ENCODE results near the gene C2CD3. TPM values are rescaled to one million over a fixed set of nuclear protein-coding genes. Genes with fewer than 3 reads are reported as not detected.

The C2CD3 gene
- total RNA-seq, 1 donor: 21.7 TPM

DNA sequence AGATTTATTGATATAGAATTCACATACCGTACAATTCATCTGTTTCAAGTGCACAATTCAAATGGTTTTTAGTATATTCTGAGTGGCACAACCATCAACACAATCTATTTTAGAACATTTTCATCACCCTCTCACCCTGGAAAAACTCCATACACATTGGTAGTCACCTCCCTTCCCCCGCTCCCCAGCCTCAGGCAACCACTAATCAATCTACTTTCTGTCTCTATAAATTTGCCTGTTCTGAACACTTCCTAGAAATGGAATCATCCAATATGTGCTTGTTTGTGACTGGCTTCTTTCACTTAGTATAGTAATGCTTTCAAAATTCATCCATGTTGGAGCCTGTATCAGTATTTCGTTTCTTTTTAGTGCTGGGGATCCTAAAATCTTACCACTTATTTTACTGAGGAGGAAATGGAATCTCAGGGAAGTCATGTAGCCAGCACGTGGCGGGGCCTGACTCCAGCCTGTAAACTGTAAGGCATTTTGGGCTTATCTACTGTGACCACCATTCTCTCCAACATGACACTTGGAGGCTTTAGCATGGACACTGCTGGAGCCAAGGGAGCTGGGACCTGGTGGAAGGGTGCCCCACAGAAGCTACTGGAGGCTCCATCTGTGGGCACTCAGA, 161.0 kb downstream of the C2CD3 start:
- no peak for TF ChIP-seq CTCF (IDR thresholded peaks at IDR 0.05; ENCODE audit: insufficient read depth, low read length)
- no peak overlapping the region for H3K4me3 ChIP-seq (ENCODE audit: low read depth, low read length)
- no peak for DNase-seq (ENCODE audit: low read depth)

- TF ChIP-seq CTCF (IDR thresholded peaks at IDR 0.05; ENCODE audit: insufficient read depth, low read length): no peak
- H3K4me3 ChIP-seq (ENCODE audit: low read depth, low read length): no peak overlapping the region
- DNase-seq (ENCODE audit: low read depth): no peak
These were observed 161.6 kb downstream of the C2CD3 start for GRCh38 chr11:74009230-74009547.

DNA sequence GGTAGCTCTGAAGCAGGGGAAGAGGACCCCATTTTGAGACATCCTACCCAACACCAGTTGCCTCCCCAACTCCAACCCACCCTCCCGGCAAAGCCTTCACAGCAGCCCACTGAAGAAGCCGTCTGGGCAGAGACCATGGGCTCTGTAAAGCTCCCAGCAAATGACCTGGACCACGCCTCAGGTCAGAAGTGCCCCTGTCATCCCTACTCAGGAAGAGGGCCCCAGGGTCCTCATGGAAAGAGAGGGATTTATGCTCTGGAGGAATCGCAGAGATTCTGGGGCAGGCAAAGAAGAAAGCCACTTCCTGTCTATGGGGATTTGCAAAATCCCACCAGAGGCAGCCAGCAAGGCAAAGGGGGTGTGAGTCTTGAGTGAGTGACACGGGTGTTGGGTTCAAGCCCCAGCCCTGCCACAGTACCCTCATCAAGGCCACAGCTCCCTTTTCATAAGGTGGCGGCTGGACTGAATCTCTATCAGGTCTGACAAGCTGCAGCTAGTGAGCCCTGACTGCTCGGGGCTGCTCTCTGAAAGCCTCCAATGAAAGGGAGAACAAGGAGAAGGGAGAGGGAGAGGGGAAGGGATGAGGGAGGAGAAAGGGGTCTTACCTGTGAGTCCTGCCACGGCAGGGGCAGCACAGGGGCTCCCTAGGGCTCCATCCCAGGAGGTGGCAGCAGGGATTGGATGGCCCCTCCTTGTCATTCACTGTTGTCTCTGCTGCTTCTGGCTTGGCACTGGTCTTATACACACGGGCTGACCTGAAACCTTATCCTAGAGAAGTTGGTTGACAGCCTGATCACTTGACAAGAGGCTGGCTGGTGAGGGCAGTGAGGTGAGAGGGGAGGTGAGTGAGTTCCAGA, 162.2 kb downstream of the C2CD3 start, which contains the start of gene UCP3:
Gene UCP3, minus strand, starts transcription at position 713 of the 857 bp plus-strand sequence. CDS start 2,043 bp downstream, outside the sequence.
- no peak for DNase-seq (ENCODE audit: low read depth)
- no peak within 1 kb of the TSS for H3K4me3 ChIP-seq (ENCODE audit: low read depth, low read length)
- TF ChIP-seq CTCF (IDR thresholded peaks at IDR 0.05; ENCODE audit: insufficient read depth, low read length): no peak

DNA sequence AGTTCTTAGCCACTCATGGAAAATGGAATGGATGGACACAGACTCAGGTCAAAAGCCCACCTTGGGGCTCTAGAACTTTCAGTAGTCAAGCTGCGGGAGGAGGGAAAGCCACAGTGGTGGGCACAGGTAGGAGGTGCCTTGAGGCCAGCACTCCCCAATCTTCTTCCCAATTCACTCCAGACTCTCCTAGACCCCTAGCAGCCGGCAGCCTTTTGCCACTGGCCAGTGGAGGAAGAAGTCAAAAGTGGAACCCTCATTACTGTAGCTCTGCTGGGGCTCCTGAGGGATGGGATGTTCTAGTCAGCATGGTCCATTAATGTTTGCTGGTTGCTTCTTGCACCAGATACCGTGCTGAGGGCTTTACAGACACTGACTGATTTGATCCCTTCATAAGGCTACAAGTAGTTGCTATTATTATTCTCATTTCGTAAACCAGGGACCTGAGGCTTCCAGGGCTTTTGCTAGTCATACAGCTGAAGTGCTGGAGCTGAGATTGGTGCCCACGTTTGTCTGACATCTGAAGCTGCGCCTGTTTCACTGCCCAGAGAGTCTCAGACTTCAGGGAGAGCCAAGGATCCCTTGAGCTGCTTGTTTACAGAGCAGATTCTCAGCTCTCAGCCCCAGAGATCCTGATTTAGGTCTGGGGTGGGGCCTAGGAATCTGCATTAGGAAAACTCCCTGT, 163.0 kb downstream of the C2CD3 start:
- no peak for TF ChIP-seq CTCF (IDR thresholded peaks at IDR 0.05; ENCODE audit: insufficient read depth, low read length)
- no peak for DNase-seq (ENCODE audit: low read depth)
- no peak overlapping the region for H3K4me3 ChIP-seq (ENCODE audit: low read depth, low read length)

GRCh38 chr11:74006743-74007304, 164.0 kb downstream of the C2CD3 start:
- DNase-seq (ENCODE audit: low read depth): no peak
- H3K4me3 ChIP-seq (ENCODE audit: low read depth, low read length): no peak overlapping the region
- no peak for TF ChIP-seq CTCF (IDR thresholded peaks at IDR 0.05; ENCODE audit: insufficient read depth, low read length)

DNA sequence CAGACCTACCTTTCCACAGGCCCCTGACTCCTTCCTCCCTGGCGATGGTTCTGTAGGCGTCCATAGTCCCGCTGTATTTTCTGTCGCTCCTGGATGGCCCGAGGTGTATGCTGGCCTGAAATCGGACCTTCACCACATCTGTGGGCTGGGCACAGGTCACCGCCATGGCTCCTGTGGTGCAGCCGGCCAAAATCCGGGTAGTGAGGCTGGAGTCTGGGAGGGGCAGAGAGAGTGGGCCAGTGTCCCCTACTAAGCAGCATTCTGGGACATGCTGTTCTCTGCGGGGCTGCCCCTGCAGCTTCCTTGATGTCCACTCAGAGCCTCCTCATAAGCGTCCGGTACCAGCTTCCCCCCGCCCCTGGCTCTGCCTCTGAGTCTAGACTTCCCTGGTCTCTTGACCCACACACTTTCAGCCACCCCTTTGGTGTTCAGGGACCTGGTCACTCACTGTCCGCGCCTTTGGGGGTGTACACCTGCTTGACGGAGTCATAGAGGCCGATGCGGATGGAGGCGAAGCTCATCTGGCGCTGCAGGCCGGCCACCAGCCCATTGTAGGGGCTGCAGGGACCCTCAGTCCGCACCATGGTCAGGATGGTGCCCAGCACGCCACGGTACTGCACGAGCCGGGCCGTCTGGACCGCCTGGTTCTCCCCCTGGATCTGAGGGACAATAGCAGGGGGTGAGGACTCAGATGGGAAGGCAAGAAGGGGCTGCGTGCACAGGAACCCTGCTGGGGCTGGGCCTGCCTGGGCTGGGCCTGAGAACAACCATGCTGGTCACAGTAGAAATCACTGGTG, 164.9 kb downstream of the C2CD3 start:
- no peak overlapping the region for H3K4me3 ChIP-seq (ENCODE audit: low read depth, low read length)
- TF ChIP-seq CTCF (IDR thresholded peaks at IDR 0.05; ENCODE audit: insufficient read depth, low read length): no peak
- DNase-seq (ENCODE audit: low read depth): no peak

Measured in fibroblast of the aortic adventitia (primary cell).